Activated T-cell treated with anti-CD3 and anti-CD28 coated beads, Interleukin-2, amount 50 U/mL, for 4 hours (primary cell): ENCODE measurements around the gene GPR78. TPM values are rescaled to one million over a fixed set of nuclear protein-coding genes. Genes with fewer than 3 reads are reported as not detected.

ENCODE experiments used
- ATAC-seq, 2 donors: fragments of 200-7000 bp; cut with Tn5 transposase; one replicate each; pipeline ENCODE4 v1.10.0; 2021
- DNase-seq: peaks from one replicate; pipeline ENCODE4 v3.0.0-alpha.2; 2020
- H3K27me3 Mint-ChIP-seq: one replicate; pipeline ENCODE4 v1.8.0; 2021; ENCODE audit warnings: low read depth, mixed read lengths
- H3K36me3 Mint-ChIP-seq: one replicate; pipeline ENCODE4 v1.8.0; 2022; ENCODE audit warnings: mixed read lengths; ENCODE audit not compliant: insufficient read depth
- H3K4me1 Mint-ChIP-seq: one replicate; pipeline ENCODE4 v1.8.0; 2021; ENCODE audit warnings: low read depth, mixed read lengths
- H3K4me3 Mint-ChIP-seq: one replicate; pipeline ENCODE4 v1.8.0; 2021; ENCODE audit warnings: mild to moderate bottlenecking, moderate library complexity, mixed read lengths
- H3K9me3 Mint-ChIP-seq: one replicate; pipeline ENCODE4 v1.8.0; 2021; ENCODE audit warnings: mixed read lengths
- total RNA-seq, 3 donors: library from RNA; stranded (reverse); gene quantifications; one replicate each; pipeline ENCODE4 v1.2.1, GENCODE V29; 2021

Gene GPR78
- total RNA-seq, 3 donors from 2014 or later = not detected

DNA sequence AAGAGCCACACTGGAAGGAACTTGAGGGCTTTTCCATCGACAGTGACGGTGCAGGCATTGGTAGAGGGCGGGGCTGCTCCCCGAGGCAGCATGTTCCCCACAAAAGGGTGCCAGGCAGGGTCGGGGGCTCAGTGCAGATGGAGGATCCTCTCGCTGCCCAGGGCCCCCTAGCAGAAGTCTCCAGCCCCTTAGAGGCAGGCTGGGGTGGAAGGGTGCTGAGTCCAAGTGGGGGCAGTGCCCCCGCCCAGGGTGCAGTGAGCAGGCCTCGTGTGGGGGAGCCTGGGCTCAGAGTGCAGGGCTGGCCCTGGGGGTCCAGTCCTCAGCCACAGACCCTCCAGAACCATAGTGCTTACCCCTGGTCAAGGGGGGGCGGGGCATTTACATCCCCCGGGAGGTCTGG lies 21.4 kb downstream of the GPR78 start:
- H3K27me3 Mint-ChIP-seq = peaks cover 3% of the 10 kb centered on the region
- DNase-seq (no peak), ATAC-seq (no peak)
- no peaks in the 10 kb centered on the region for H3K4me1 Mint-ChIP-seq
- H3K9me3 Mint-ChIP-seq = no peaks in the 10 kb centered on the region
- H3K36me3 Mint-ChIP-seq = no peaks in the 10 kb centered on the region
- H3K4me3 Mint-ChIP-seq = no peak overlapping the region

DNA sequence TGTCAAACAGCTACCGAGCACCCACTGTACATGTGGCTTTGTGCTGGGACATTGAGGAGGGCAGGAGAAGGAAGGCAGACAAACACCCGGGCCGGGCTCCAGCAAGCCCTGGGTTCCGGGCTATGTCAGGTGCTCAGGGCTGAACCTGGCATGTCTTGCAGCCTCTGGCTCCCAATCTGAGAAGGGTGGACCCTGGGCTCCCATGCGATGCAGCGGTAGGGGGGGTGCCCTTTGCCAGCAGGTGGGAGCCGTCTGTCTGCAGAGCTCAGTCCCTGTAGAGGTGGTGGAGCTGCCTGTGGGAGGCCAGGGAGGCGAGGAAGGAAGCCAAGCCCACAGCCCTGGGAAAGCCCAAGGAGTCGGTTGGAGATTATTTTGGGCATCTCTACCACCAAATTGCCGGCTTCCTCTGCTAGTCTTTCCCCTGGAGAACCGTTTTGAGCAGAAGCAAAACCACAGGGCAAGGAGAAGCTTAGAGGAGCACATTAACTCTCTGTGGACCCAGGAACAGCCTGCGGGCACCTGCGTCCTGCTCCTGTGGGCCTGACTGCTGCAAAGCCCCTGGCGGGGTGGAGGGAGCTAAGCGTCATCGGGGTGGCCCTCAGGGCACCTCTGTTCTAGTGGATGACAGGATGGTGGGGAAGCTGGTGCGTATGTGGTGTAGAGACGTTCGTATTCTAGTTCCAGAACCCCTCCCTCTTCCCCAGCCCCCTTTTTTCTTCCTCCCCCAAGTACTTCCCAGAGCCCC lies 22.7 kb downstream of the GPR78 start:
- no peak for ATAC-seq
- no peak for DNase-seq

DNA sequence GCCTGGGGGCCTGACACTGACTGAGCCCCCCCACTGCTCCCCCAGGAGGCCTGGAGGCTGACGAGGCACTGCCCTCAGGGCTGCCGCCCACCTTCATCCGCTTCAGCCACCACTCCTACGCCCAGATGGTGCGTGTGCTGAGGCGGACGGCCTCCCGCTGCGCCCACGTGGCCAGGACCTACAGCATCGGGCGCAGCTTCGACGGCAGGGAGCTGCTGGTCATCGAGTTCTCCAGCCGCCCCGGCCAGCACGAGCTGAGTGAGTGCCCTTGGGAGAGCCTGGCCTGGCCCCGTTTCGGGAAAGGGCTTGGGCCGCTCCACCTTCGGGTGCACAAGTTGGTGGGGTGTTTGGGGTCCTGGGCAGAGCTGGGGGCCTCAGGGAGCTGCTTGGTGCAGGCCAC lies 23.7 kb downstream of the GPR78 start:
- Mint-ChIP-seq H3K4me1 (no peaks in the 10 kb centered on the region), H3K27me3 (peaks cover 5% of the 10 kb centered on the region), H3K4me3 (no peak overlapping the region), H3K36me3 (no peaks in the 10 kb centered on the region), H3K9me3 (no peaks in the 10 kb centered on the region)
- ATAC-seq = no peak
- DNase-seq = no peak

More for the DNA sequence above, 22.7 kb downstream of the GPR78 start:
- no peaks in the 10 kb centered on the region for H3K4me1 Mint-ChIP-seq
- H3K36me3 Mint-ChIP-seq = no peaks in the 10 kb centered on the region
- no peak overlapping the region for H3K4me3 Mint-ChIP-seq
- H3K27me3 Mint-ChIP-seq = peaks cover 3% of the 10 kb centered on the region
- no peaks in the 10 kb centered on the region for H3K9me3 Mint-ChIP-seq

GRCh38 chr4:8605289-8605688 lies 25.1 kb downstream of the GPR78 start:
- DNase-seq (no peak), ATAC-seq (no peak)
- no peaks in the 10 kb centered on the region for H3K9me3 Mint-ChIP-seq
- no peaks in the 10 kb centered on the region for H3K4me1 Mint-ChIP-seq
- H3K36me3 Mint-ChIP-seq = no peaks in the 10 kb centered on the region
- H3K27me3 Mint-ChIP-seq = peaks cover 3% of the 10 kb centered on the region
- no peak overlapping the region for H3K4me3 Mint-ChIP-seq

GRCh38 chr4:8606476-8606875 lies 26.3 kb downstream of the GPR78 start:
- Mint-ChIP-seq H3K9me3 (no peaks in the 10 kb centered on the region), H3K27me3 (peaks cover 1% of the 10 kb centered on the region), H3K4me3 (no peak overlapping the region), H3K36me3 (no peaks in the 10 kb centered on the region), H3K4me1 (no peaks in the 10 kb centered on the region)
- no peak for DNase-seq
- no peak for ATAC-seq

- DNase-seq (no peak), ATAC-seq (no peak)
- Mint-ChIP-seq H3K4me3 (no peak overlapping the region), H3K9me3 (no peaks in the 10 kb centered on the region), H3K4me1 (no peaks in the 10 kb centered on the region), H3K36me3 (no peaks in the 10 kb centered on the region), H3K27me3 (peaks cover 1% of the 10 kb centered on the region)
These were observed 26.8 kb downstream of the GPR78 start for GRCh38 chr4:8606966-8607365.

- Mint-ChIP-seq H3K27me3 (peaks cover 1% of the 10 kb centered on the region), H3K36me3 (no peaks in the 10 kb centered on the region), H3K4me3 (no peak overlapping the region), H3K4me1 (no peaks in the 10 kb centered on the region), H3K9me3 (no peaks in the 10 kb centered on the region)
- ATAC-seq = peak; percentile 22 to 37
- peak; percentile 23 for DNase-seq
These were observed 27.6 kb downstream of the GPR78 start for GRCh38 chr4:8607603-8608481.

DNA sequence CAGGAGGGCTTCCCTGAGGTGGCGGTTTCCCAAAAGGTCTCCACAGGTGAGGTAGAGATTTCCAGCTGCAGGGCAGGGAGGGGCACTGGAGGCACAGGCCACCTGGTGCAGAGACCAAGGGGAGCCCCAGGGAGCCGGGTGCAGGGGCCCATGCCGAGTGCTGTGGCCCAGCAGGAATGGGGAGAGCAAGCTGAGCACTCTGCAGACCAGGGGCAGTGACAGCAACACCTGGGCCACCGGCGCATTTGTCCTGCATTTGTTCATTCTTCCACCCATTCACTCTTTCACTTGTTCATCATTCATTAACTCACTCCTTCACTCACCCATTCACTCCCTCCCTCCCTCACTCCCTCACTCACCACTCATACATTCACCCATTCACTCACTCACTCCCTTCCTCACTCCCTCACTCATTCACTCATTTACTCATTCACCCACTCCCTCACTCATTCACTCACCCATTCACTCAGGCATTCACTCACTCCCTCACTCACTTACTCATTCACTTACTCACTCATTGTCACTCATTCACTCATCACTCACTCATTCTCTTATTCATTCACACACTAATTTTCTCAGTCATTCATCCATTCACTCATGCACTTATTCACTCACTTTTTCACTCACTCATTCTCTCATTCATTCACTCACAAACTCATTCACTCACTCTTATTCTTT lies 28.7 kb downstream of the GPR78 start:
- ATAC-seq = no peak
- H3K9me3 Mint-ChIP-seq = no peaks in the 10 kb centered on the region
- H3K4me3 Mint-ChIP-seq = no peak overlapping the region
- no peaks in the 10 kb centered on the region for H3K4me1 Mint-ChIP-seq
- no peaks in the 10 kb centered on the region for H3K36me3 Mint-ChIP-seq
- peaks cover 1% of the 10 kb centered on the region for H3K27me3 Mint-ChIP-seq
- DNase-seq = no peak

DNA sequence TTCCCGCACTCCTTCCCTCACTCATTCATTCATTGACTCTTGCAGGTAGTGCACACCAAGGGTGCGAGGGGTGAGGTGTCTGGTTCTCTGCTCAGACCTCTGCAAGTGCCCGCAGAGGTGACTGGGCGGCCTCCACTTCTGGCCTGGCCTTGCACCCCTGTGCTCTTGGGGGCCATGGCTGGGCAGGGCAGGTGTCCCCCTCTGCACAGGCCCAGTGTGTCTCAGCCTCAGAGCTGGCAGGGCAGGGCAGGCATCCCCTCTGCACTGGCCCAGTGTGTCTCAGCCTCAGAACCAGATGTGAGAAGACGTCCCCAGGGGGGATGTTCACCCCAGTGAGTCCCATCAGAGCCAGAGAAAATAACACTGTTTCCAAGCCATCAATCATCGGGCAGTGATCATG lies 29.2 kb downstream of the GPR78 start:
- H3K27me3 Mint-ChIP-seq = peaks cover 1% of the 10 kb centered on the region
- H3K36me3 Mint-ChIP-seq = no peaks in the 10 kb centered on the region
- DNase-seq (no peak), ATAC-seq (no peak)
- no peaks in the 10 kb centered on the region for H3K4me1 Mint-ChIP-seq
- H3K4me3 Mint-ChIP-seq = no peak overlapping the region
- H3K9me3 Mint-ChIP-seq = no peaks in the 10 kb centered on the region

GRCh38 chr4:8609824-8610350 lies 29.7 kb downstream of the GPR78 start:
- H3K4me3 Mint-ChIP-seq = no peak overlapping the region
- no peak for ATAC-seq
- H3K27me3 Mint-ChIP-seq = peaks cover 1% of the 10 kb centered on the region

DNA sequence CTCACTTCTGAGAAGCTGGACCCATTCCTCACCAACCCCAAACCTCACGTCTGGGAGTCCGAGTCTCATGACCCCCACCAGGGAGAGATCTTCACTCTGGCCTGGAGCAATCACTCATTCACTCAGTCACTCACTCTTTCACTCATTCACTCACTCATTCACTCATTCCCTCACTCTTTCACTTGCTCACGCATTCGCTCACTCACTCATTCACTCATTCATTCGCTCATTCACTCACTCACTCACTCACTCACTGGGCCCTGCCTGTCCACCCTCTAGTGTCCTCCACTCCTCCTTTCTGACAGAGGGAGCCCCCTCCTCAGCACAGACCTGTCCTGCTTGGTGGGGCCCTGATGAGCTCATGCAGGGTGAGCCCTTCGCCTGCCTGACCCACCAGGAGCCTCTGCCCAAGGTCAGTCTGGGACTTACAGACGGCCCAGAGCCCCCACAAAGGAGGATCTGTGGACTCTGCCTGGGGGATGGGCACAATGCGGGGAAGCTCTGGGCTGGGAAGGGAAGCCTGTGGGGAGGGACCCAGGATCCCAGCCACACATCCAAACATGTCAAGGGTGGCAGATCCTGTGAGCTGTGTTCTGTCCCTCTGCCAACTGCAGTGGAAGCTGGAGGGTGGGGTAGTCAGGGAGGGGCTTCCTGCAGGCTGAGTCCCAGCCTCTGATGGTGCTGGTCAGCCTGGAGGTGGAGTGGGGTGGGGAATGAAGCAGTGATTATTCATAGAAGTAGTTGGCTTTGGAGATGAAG lies 30.8 kb downstream of the GPR78 start:
- H3K36me3 Mint-ChIP-seq = no peaks in the 10 kb centered on the region
- peaks cover 1% of the 10 kb centered on the region for H3K27me3 Mint-ChIP-seq
- no peak for ATAC-seq
- H3K4me1 Mint-ChIP-seq = no peaks in the 10 kb centered on the region
- DNase-seq = no peak
- no peak overlapping the region for H3K4me3 Mint-ChIP-seq
- no peaks in the 10 kb centered on the region for H3K9me3 Mint-ChIP-seq

More at GRCh38 chr4:8609824-8610350, 29.7 kb downstream of the GPR78 start:
- Mint-ChIP-seq H3K9me3 (no peaks in the 10 kb centered on the region), H3K36me3 (no peaks in the 10 kb centered on the region), H3K4me1 (no peaks in the 10 kb centered on the region)
- DNase-seq = no peak

DNA sequence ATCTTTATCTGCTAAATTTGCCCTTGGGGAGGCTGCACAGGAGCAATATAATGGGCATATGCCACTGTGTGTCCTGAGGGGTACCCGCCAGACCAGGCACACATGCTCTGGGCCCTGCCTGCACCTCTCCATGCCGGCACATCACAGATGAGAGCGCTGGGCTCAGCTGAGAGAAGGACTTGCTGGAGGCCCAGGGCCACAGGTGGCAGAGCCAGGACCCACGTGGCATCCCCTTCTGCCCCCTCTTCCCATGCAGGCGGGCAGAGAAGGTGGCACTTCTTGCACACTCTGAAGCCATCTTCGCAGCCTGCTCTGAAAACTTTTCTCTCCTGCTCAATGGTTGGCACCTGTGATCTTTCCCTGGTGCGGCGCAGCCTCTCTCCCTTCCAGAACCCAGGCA lies 32.5 kb downstream of the GPR78 start:
- H3K4me3 Mint-ChIP-seq = no peak overlapping the region
- no peaks in the 10 kb centered on the region for H3K4me1 Mint-ChIP-seq
- ATAC-seq = no peak
- H3K36me3 Mint-ChIP-seq = no peaks in the 10 kb centered on the region
- peaks cover 1% of the 10 kb centered on the region for H3K27me3 Mint-ChIP-seq
- H3K9me3 Mint-ChIP-seq = no peaks in the 10 kb centered on the region
- DNase-seq = no peak

GRCh38 chr4:8613421-8614364 lies 33.5 kb downstream of the GPR78 start:
- no peaks in the 10 kb centered on the region for H3K4me1 Mint-ChIP-seq

More at GRCh38 chr4:8613421-8614364, 33.5 kb downstream of the GPR78 start:
- no peaks in the 10 kb centered on the region for H3K27me3 Mint-ChIP-seq
- no peaks in the 10 kb centered on the region for H3K9me3 Mint-ChIP-seq
- H3K36me3 Mint-ChIP-seq = no peaks in the 10 kb centered on the region
- no peak for ATAC-seq
- H3K4me3 Mint-ChIP-seq = no peak overlapping the region
- DNase-seq = no peak
